Adrenal gland (tissue), 5 donors: ENCODE results near the gene MRGPRD.

Experiments
- POLR2A ChIP-seq, 2 donors: fragments of 450-650 bp; IDR thresholded peaks; one replicate each; pipeline ENCODE4 v1.6.1; 2017; ENCODE audit warnings: antibody characterized with exemption in 2 of 2, mild to moderate bottlenecking in 2 of 2, moderate library complexity in 1 of 2
- TF ChIP-seq, protein P1 (sequence below), 6 experiments: fragments of 450-650 bp in 4 of 6; fragments of 200-600 bp in 2 of 6; sonication (generic) in 1 of 6; IDR thresholded peaks; 1 replicate in 5 of 6; 2 replicates in 1 of 6; pipeline versions ENCODE4 v1.5.1 to v1.8.0; 2016 to 2021; ENCODE audit warnings: antibody characterized with exemption in 6 of 6, mild to moderate bottlenecking in 2 of 6, moderate library complexity in 1 of 6
- donor health status: DM: no; HTN: no; CAD: no.

DNA sequence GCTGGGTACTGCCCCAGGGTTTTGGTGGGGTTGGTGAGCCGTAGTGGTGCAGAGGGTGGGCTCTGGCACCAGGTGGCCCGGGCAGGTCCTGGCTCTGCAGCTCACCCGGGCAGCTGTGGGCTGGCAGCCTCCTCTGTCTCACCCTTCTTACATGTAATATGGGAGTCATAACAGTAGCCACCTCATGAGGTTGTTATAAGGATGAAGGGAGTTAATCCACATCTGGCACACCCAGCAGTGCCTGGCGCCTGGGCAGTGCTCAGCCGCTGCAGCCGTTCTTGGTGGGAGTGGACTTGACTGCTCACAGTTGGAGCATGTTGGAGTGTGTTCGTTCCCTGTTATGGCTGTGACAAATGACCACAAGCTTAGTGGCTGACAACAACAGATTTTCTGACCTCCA is 48.4 kb downstream of the MRGPRD start:
- TF ChIP-seq, protein P1, sequence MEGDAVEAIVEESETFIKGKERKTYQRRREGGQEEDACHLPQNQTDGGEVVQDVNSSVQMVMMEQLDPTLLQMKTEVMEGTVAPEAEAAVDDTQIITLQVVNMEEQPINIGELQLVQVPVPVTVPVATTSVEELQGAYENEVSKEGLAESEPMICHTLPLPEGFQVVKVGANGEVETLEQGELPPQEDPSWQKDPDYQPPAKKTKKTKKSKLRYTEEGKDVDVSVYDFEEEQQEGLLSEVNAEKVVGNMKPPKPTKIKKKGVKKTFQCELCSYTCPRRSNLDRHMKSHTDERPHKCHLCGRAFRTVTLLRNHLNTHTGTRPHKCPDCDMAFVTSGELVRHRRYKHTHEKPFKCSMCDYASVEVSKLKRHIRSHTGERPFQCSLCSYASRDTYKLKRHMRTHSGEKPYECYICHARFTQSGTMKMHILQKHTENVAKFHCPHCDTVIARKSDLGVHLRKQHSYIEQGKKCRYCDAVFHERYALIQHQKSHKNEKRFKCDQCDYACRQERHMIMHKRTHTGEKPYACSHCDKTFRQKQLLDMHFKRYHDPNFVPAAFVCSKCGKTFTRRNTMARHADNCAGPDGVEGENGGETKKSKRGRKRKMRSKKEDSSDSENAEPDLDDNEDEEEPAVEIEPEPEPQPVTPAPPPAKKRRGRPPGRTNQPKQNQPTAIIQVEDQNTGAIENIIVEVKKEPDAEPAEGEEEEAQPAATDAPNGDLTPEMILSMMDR (IDR thresholded peaks at IDR 0.05): no peak
- no peak for TF ChIP-seq POLR2A (IDR thresholded peaks at IDR 0.05)
